Left forelimb (tissue), 1 donor: ENCODE measurements around the gene APOBR.
"Not testable (repeated sequence)": the region's sequence is repeated elsewhere in the genome, so short reads cannot be mapped to it uniquely, and the experiment has no call there.

Source experiments
- DNase-seq: peaks from one replicate; pipeline ENCODE4 v3.0.0-alpha.2; 2018; ENCODE audit warnings: low spot score

APOBR gene

GRCh38 chr16:28498666-28499381, 4.4 kb downstream of the APOBR start:
- DNase-seq: no peak

GRCh38 chr16:28499854-28500253, 5.4 kb downstream of the APOBR start:
- no peak for DNase-seq

GRCh38 chr16:28500476-28501180, 6.2 kb downstream of the APOBR start:
- not testable (repeated sequence) for DNase-seq

GRCh38 chr16:28501258-28502232, 7.1 kb downstream of the APOBR start:
- DNase-seq: no peak

- DNase-seq: no peak
Observed at GRCh38 chr16:28502290-28502689, 7.8 kb downstream of the APOBR start.

GRCh38 chr16:28503470-28504259, 9.2 kb downstream of the APOBR start:
- DNase-seq: no peak

GRCh38 chr16:28504707-28505404, 10.4 kb downstream of the APOBR start:
- DNase-seq: no peak

GRCh38 chr16:28505489-28506137, 11.2 kb downstream of the APOBR start:
- no peak for DNase-seq

- DNase-seq: no peak
Observed at GRCh38 chr16:28511031-28511430, 16.6 kb downstream of the APOBR start.

GRCh38 chr16:28511801-28512789, 17.7 kb downstream of the APOBR start:
- DNase-seq: no peak

GRCh38 chr16:28513484-28514181, 19.2 kb downstream of the APOBR start:
- DNase-seq: no peak

- DNase-seq: no peak
Observed at GRCh38 chr16:28514246-28514645, 19.8 kb downstream of the APOBR start.

GRCh38 chr16:28520672-28521071, 26.2 kb downstream of the APOBR start:
- no peak for DNase-seq

- DNase-seq: no peak
Observed at GRCh38 chr16:28521436-28521835, 27.0 kb downstream of the APOBR start.

GRCh38 chr16:28522792-28523191, 28.3 kb downstream of the APOBR start:
- no peak for DNase-seq

- DNase-seq: no peak
Observed at GRCh38 chr16:28524681-28525171, 30.3 kb downstream of the APOBR start.

GRCh38 chr16:28526201-28527099, 32.0 kb downstream of the APOBR start:
- no peak for DNase-seq
